ENCODE measurements around the gene OCIAD1.
"Not testable (repeated sequence)": the region's sequence is repeated elsewhere in the genome, so short reads cannot be mapped to it uniquely, and the experiment has no call there.

The OCIAD1 gene

GRCh38 chr4:48851651-48852050 lies 20.8 kb downstream of the OCIAD1 start:
- TF ChIP-seq POLR2A (IDR thresholded peaks at IDR 0.05; ENCODE audit: low read length) (no peak), GATA1 (IDR thresholded peaks at IDR 0.05; ENCODE audit: low read depth, low read length) (no peak)
- DNase-seq: no peak

GRCh38 chr4:48853604-48854394 lies 22.9 kb downstream of the OCIAD1 start:
- TF ChIP-seq GATA1 (IDR thresholded peaks at IDR 0.05; ENCODE audit: low read depth, low read length) (no peak), POLR2A (IDR thresholded peaks at IDR 0.05; ENCODE audit: low read length) (no peak)
- peak; percentile 55 to 76 for DNase-seq

DNA sequence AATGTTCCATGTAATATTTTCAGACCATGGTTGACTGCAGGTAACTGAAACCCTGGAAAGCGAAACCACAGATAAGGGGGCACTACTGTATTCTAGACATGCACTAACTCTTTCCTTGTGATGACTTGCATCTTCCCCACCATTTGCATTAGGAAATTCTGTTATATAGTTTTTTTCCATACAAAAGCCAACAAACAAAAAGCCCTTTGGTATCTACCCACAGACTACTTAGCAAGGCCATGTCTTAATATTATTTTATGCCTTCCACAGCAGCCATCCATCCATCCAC lies 23.5 kb downstream of the OCIAD1 start:
- TF ChIP-seq GATA1 (IDR thresholded peaks at IDR 0.05; ENCODE audit: low read depth, low read length) (no peak), POLR2A (IDR thresholded peaks at IDR 0.05; ENCODE audit: low read length) (no peak)
- DNase-seq: no peak

DNA sequence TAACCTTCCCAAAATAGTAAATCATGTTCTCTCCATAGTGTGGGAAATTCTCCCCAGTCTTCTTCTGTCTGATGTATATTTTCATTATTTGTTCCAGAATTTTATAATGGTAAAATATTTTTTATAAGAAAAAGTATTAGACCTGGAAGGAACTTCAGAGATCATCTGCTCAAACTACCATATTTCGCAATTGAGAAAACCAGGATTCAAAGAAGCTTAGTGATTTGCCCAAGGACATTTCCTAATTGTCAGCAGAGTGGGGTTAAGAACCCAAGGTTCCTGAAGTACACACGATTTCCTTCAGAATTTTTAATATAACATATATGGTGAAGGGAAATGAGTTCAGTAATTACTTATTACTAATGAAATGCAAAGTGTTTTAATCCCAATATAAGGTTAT lies 24.1 kb downstream of the OCIAD1 start:
- TF ChIP-seq POLR2A (IDR thresholded peaks at IDR 0.05; ENCODE audit: low read length) (no peak), GATA1 (IDR thresholded peaks at IDR 0.05; ENCODE audit: low read depth, low read length) (no peak)
- no peak for DNase-seq

- no peak for DNase-seq
- no peak for TF ChIP-seq GATA1 (IDR thresholded peaks at IDR 0.05; ENCODE audit: low read depth, low read length)
- TF ChIP-seq POLR2A (IDR thresholded peaks at IDR 0.05; ENCODE audit: low read length): no peak
These were observed 27.2 kb downstream of the OCIAD1 start for GRCh38 chr4:48858130-48858529.

DNA sequence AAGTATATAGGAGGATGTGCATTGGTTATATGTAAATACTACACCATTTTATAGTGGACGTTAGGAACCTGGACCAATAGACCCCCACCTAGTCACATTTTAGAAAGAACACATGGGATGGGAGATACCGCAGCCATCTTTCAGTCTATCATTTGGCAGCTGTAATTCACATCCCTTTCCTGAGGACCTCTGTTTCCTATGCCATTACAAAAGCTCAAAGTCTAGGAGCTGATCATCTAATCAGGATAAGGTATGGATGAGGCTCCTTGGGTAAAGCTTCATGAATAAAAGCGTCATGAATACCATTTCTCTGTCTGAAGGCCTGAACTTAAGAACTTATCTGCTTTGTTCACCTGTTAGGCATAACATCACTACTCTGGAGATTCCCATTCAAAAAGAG lies 31.1 kb downstream of the OCIAD1 start:
- DNase-seq: no peak
- TF ChIP-seq GATA1 (IDR thresholded peaks at IDR 0.05; ENCODE audit: low read depth, low read length) (no peak), POLR2A (IDR thresholded peaks at IDR 0.05; ENCODE audit: low read length) (no peak)

GRCh38 chr4:48862661-48863060 lies 31.8 kb downstream of the OCIAD1 start:
- no peak for TF ChIP-seq GATA1 (IDR thresholded peaks at IDR 0.05; ENCODE audit: low read depth, low read length)
- DNase-seq: no peak

GRCh38 chr4:48863728-48864127 lies 32.8 kb downstream of the OCIAD1 start:
- DNase-seq: no peak
- no peak for TF ChIP-seq GATA1 (IDR thresholded peaks at IDR 0.05; ENCODE audit: low read depth, low read length)
- no peak for TF ChIP-seq POLR2A (IDR thresholded peaks at IDR 0.05; ENCODE audit: low read length)

GRCh38 chr4:48864696-48865095 lies 33.8 kb downstream of the OCIAD1 start:
- DNase-seq: not testable (repeated sequence)

- DNase-seq: no peak
- TF ChIP-seq GATA1 (IDR thresholded peaks at IDR 0.05; ENCODE audit: low read depth, low read length) (no peak), POLR2A (IDR thresholded peaks at IDR 0.05; ENCODE audit: low read length) (no peak)
These were observed 47.1 kb downstream of the OCIAD1 start for GRCh38 chr4:48877827-48878535.

GRCh38 chr4:48879561-48880442 lies 48.9 kb downstream of the OCIAD1 start:
- no peak for DNase-seq
- TF ChIP-seq POLR2A (IDR thresholded peaks at IDR 0.05; ENCODE audit: low read length): no peak
- TF ChIP-seq GATA1 (IDR thresholded peaks at IDR 0.05; ENCODE audit: low read depth, low read length): no peak

DNA sequence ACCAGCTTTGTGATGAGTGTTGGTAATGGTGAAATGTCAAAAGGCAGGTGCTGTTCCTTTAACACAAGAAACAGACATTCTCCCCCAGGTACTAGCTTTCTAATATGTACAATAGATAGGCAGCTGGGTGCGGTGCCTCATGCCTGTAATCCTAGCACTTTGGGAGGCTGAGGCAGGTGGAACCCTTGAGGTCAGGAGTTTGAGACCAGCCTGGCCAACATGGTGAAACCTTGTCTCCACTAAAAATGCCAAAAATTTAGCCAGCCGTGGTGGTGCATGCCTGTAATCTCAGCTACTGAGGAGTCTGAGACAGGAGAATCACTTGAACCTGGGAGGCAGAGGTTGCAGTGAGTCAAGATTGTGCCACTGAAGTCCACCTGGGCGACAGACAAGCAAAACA lies 50.8 kb downstream of the OCIAD1 start:
- DNase-seq: not testable (repeated sequence)

DNA sequence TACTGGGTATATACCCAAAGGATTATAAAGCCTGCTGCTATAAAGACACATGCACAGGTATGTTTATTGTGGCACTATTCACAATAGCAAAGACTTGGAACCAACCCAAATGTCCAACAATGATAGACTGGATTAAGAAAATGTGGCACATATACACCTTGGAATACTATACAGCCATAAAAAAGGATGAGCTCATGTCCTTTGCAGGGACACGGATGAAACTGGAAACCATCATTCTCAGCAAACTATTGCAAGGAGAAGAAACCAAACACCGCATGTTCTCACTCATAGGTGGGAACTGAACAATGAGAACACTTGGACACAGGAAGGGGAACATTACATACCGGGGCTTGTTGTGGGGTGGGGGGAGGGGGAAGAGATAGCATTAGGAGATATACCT lies 58.9 kb downstream of the OCIAD1 start:
- not testable (repeated sequence) for DNase-seq

DNA sequence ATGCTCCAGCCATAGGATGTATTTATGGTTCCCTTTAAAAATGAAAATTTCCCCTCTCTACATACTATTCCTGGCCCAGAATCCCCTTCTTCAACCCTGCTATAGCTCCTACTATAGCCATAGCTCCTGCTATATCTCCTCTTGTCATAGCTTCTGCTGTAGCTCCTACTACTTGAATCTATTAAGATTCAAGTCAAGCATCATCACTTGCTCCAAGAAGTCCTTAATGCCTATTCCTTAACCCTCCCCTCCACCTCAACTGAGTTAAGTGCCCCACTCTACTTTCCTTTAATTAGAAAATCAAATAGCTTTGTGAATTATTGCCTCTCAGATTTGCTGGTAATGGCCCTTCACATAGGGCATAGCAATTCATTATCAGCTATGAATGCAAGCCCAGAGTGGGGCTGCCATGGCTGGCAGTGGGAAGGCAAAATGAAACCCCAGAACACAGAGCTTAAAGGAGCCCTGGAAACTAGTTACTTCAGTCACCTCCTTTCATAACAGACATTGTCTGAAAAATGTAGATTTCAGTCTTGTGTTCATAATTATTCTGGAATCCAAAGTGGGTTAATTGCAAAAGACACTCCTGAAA lies 60.2 kb downstream of the OCIAD1 start:
- DNase-seq: no peak
- TF ChIP-seq GATA1 (IDR thresholded peaks at IDR 0.05; ENCODE audit: low read depth, low read length) (no peak), POLR2A (IDR thresholded peaks at IDR 0.05; ENCODE audit: low read length) (no peak)
